Breast epithelium (tissue), 3 donors: ENCODE results near the gene FZD10.

Experiments
- POLR2A ChIP-seq: fragments of 450-650 bp; IDR thresholded peaks from one replicate; pipeline ENCODE4 v1.6.1; 2016; ENCODE audit warnings: antibody characterized with exemption, mild to moderate bottlenecking, moderate library complexity
- POLR2AphosphoS5 ChIP-seq, 3 donors: sonication (generic); formaldehyde crosslinking; IDR thresholded peaks; one replicate each; pipeline ENCODE4 v1.6.1; 2017; ENCODE audit warnings: antibody characterized with exemption in 3 of 3
- TF ChIP-seq, protein P1 (sequence below), 3 donors: fragments of 450-650 bp; IDR thresholded peaks; one replicate each; pipeline ENCODE4 v1.5.1; 2016 to 2017; ENCODE audit warnings: antibody characterized with exemption in 3 of 3, mild to moderate bottlenecking in 3 of 3, moderate library complexity in 3 of 3

DNA sequence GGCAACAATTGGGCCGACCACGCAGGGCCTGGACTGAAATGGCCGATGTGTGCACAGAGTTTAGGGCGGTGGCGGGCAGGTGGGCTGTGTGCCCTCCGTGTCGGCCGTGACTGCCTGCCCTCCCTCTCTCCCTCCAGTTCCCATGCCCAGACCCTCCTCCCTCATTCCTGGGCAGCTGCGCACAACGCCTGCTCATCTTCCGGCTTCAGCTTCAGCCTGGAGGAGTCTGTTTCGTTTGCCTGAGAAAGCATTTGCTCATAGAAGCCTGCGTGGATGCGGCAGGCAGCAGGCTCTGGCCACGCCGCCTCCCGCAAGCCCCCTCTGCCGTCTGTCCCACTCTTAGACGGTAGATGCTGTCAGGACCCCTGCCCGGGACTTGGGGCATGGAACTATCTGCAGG, 47.3 kb upstream of the FZD10 start:
- TF ChIP-seq POLR2AphosphoS5 (IDR thresholded peaks at IDR 0.05), result no peak
- no peak for TF ChIP-seq POLR2A
- TF ChIP-seq, protein P1, sequence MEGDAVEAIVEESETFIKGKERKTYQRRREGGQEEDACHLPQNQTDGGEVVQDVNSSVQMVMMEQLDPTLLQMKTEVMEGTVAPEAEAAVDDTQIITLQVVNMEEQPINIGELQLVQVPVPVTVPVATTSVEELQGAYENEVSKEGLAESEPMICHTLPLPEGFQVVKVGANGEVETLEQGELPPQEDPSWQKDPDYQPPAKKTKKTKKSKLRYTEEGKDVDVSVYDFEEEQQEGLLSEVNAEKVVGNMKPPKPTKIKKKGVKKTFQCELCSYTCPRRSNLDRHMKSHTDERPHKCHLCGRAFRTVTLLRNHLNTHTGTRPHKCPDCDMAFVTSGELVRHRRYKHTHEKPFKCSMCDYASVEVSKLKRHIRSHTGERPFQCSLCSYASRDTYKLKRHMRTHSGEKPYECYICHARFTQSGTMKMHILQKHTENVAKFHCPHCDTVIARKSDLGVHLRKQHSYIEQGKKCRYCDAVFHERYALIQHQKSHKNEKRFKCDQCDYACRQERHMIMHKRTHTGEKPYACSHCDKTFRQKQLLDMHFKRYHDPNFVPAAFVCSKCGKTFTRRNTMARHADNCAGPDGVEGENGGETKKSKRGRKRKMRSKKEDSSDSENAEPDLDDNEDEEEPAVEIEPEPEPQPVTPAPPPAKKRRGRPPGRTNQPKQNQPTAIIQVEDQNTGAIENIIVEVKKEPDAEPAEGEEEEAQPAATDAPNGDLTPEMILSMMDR (IDR thresholded peaks at IDR 0.05), result no peak
